NCI-H748 (cell line): ENCODE data around the gene WNT16.

Experiments used
- DNase-seq: peaks from one replicate; lab custom pipeline; 2025; ENCODE audit not compliant: unreplicated experiment; lab: John Stamatoyannopoulos, UW

Gene WNT16

GRCh38 chr7:121342631-121343030, 13.8 kb downstream of the WNT16 start:
- DNase-seq: no peak

GRCh38 chr7:121343302-121343701, 14.5 kb downstream of the WNT16 start:
- no peak for DNase-seq

- DNase-seq: no peak
Measured at GRCh38 chr7:121344093-121344492, 15.3 kb downstream of the WNT16 start.

- DNase-seq: no peak
Measured at GRCh38 chr7:121344497-121344896, 15.7 kb downstream of the WNT16 start.

- no peak for DNase-seq
Measured at GRCh38 chr7:121351682-121352081, 22.9 kb downstream of the WNT16 start.

GRCh38 chr7:121352323-121352722, 23.5 kb downstream of the WNT16 start:
- DNase-seq: no peak

GRCh38 chr7:121355574-121355973, 26.8 kb downstream of the WNT16 start:
- DNase-seq: peak; percentile 77

- DNase-seq: no peak
Measured at GRCh38 chr7:121360564-121360963, 31.8 kb downstream of the WNT16 start.

GRCh38 chr7:121366852-121367431, 38.1 kb downstream of the WNT16 start:
- DNase-seq: no peak

GRCh38 chr7:121369462-121369861, 40.7 kb downstream of the WNT16 start:
- no peak for DNase-seq

- DNase-seq: no peak
Measured at GRCh38 chr7:121371367-121371766, 42.6 kb downstream of the WNT16 start.

- DNase-seq: no peak
Measured at GRCh38 chr7:121371883-121372282, 43.1 kb downstream of the WNT16 start.

GRCh38 chr7:121372376-121373010, 43.7 kb downstream of the WNT16 start:
- no peak for DNase-seq

- no peak for DNase-seq
Measured at GRCh38 chr7:121373177-121373576, 44.4 kb downstream of the WNT16 start.

GRCh38 chr7:121376979-121377378, 48.2 kb downstream of the WNT16 start:
- DNase-seq: no peak

- no peak for DNase-seq
Measured at GRCh38 chr7:121379930-121380329, 51.1 kb downstream of the WNT16 start.

- DNase-seq: no peak
Measured at GRCh38 chr7:121382473-121382872, 53.7 kb downstream of the WNT16 start.

GRCh38 chr7:121383235-121383910, 54.6 kb downstream of the WNT16 start:
- no peak for DNase-seq

GRCh38 chr7:121384265-121384664, 55.5 kb downstream of the WNT16 start:
- DNase-seq: no peak

- DNase-seq: no peak
Measured at GRCh38 chr7:121385056-121385799, 56.4 kb downstream of the WNT16 start.

GRCh38 chr7:121385800-121386179, 57.0 kb downstream of the WNT16 start:
- peak; percentile 11 for DNase-seq

- DNase-seq: no peak
Measured at GRCh38 chr7:121388950-121389349, 60.1 kb downstream of the WNT16 start.
